Stimulated activated CD8-positive, alpha-beta memory T cell treated with anti-CD3 and anti-CD28 coated beads, Interleukin-4, amount 100 ng/mL, for 24 hours (primary cell): ENCODE data around the gene PRELP.

Experiments used
- DNase-seq: peaks from one replicate; pipeline ENCODE4 v3.0.0-alpha.2; 2020; ENCODE audit warnings: low read depth

PRELP gene

GRCh38 chr1:203525685-203526084, 50.1 kb downstream of the PRELP start:
- DNase-seq: no peak

GRCh38 chr1:203526130-203526529, 50.5 kb downstream of the PRELP start:
- no peak for DNase-seq

- no peak for DNase-seq
These were observed 51.0 kb downstream of the PRELP start for GRCh38 chr1:203526572-203526971.

- DNase-seq: no peak
These were observed 51.4 kb downstream of the PRELP start for GRCh38 chr1:203527013-203527412.

- DNase-seq: no peak
These were observed 52.5 kb downstream of the PRELP start for GRCh38 chr1:203528063-203528462.

- DNase-seq: no peak
These were observed 53.6 kb downstream of the PRELP start for GRCh38 chr1:203528976-203529835.

- DNase-seq: no peak
These were observed 55.5 kb downstream of the PRELP start for GRCh38 chr1:203531063-203531462.

GRCh38 chr1:203534012-203534411, 58.4 kb downstream of the PRELP start:
- no peak for DNase-seq

- no peak for DNase-seq
These were observed 58.9 kb downstream of the PRELP start for GRCh38 chr1:203534526-203534925.

GRCh38 chr1:203536575-203536974, 61.0 kb downstream of the PRELP start:
- no peak for DNase-seq

- no peak for DNase-seq
These were observed 61.4 kb downstream of the PRELP start for GRCh38 chr1:203536980-203537455.

- DNase-seq: no peak
These were observed 62.3 kb downstream of the PRELP start for GRCh38 chr1:203537806-203538464.

- DNase-seq: no peak
These were observed 63.1 kb downstream of the PRELP start for GRCh38 chr1:203538726-203539125.

- DNase-seq: no peak
These were observed 64.4 kb downstream of the PRELP start for GRCh38 chr1:203539831-203540546.
